A673 (cell line): ENCODE results near the gene SLC47A2. TPM values are rescaled to one million over a fixed set of nuclear protein-coding genes. Genes with fewer than 3 reads are reported as not detected.

Experiments
- BruUV-seq: library from RNA; stranded (reverse); fragments of 400-500 nt; replicated peaks from 2 replicates; lab custom pipeline; 2021; lab: Mats Ljungman, UMichigan
- CTCF ChIA-PET: fragments of 300-600 bp; sonication (Branson Sonifier 250); formaldehyde crosslinking; loops from one replicate; lab custom pipeline; 2022; ENCODE audit warnings: antibody characterized with exemption; lab: Charles Lee
- POLR2A ChIA-PET: fragments of 300-600 bp; sonication (Branson Sonifier 250); formaldehyde crosslinking; loops from one replicate; lab custom pipeline; 2022; ENCODE audit warnings: antibody characterized with exemption; ENCODE audit not compliant: low non-redundant PET; lab: Charles Lee
- DNase-seq: peaks from one replicate; pipeline ENCODE4 v3.0.0-alpha.2; 2015; ENCODE audit warnings: low spot score
- H3K27ac ChIP-seq: fragments of 200-600 bp; sonication (generic); 2 replicates; pipeline ENCODE4 v1.5.1; 2016; ENCODE audit warnings: mixed run types, low read depth, mild to moderate bottlenecking, mixed read lengths, antibody characterized with exemption, low read length; ENCODE audit not compliant: poor library complexity, severe bottlenecking
- H3K27me3 ChIP-seq: fragments of 200-600 bp; sonication (generic); replicated peaks from 2 replicates; pipeline ENCODE4 v1.6.1; 2017; ENCODE audit warnings: mixed run types, low read depth, mild to moderate bottlenecking, mixed read lengths, antibody characterized with exemption, low read length; ENCODE audit not compliant: insufficient read depth, poor library complexity
- H3K36me3 ChIP-seq: fragments of 200-600 bp; sonication (generic); 2 replicates; pipeline ENCODE4 v1.6.1; 2016; ENCODE audit warnings: mixed run types, mild to moderate bottlenecking, mixed read lengths, antibody characterized with exemption, low read length; ENCODE audit not compliant: insufficient read depth, poor library complexity, severe bottlenecking
- H3K4me1 ChIP-seq: fragments of 200-600 bp; sonication (generic); 2 replicates; pipeline ENCODE4 v1.6.1; 2017; ENCODE audit warnings: mixed run types, mild to moderate bottlenecking, mixed read lengths, antibody characterized with exemption, low read length; ENCODE audit not compliant: insufficient read depth, poor library complexity, severe bottlenecking
- H3K4me3 ChIP-seq: fragments of 200-600 bp; sonication (generic); 2 replicates; pipeline ENCODE4 v1.5.1; 2016; ENCODE audit warnings: low read depth, mixed run types, mild to moderate bottlenecking, mixed read lengths, low read length; ENCODE audit not compliant: poor library complexity, severe bottlenecking
- H3K9me3 ChIP-seq: fragments of 200-600 bp; sonication (generic); 2 replicates; pipeline ENCODE4 v1.6.1; 2016; ENCODE audit warnings: mixed run types, low read depth, mild to moderate bottlenecking, mixed read lengths, antibody characterized with exemption, low read length; ENCODE audit not compliant: poor library complexity, severe bottlenecking
- CTCF ChIP-seq: fragments of 300-800, 200-600 bp; sonication (generic); conservative IDR thresholded peaks from 2 replicates; pipeline ENCODE4 v1.5.1; 2017; ENCODE audit warnings: low read depth, mild to moderate bottlenecking, antibody characterized with exemption, low read length, moderate library complexity, mixed read lengths
- EZH2 ChIP-seq: fragments of 200-600 bp; sonication (generic); IDR thresholded peaks from 2 replicates; pipeline ENCODE4 v1.6.1; 2017; ENCODE audit warnings: borderline replicate concordance, low read depth, mild to moderate bottlenecking, mixed read lengths, antibody characterized with exemption, low read length; ENCODE audit not compliant: poor library complexity, severe bottlenecking
- intact Hi-C: fragments of 100-400 bp; cut with micrococcal nuclease; formaldehyde crosslinking; loops from one replicate; pipeline ENCODE4 v1.10.0; 2022; ENCODE audit not compliant: unreplicated experiment
- total RNA-seq: library from RNA; stranded (reverse); gene quantifications from 2 replicates; pipeline ENCODE4 v1.2.3, GENCODE V29; 2021

The SLC47A2 gene
- total RNA-seq, 1 experiment from 2014 or later, result not detected

GRCh38 chr17:19656336-19656735 is 60.0 kb downstream of the SLC47A2 start:
- Histone ChIP-seq H3K4me1 (peaks cover 11% of the 10 kb centered on the region), H3K9me3 (peaks cover 2% of the 10 kb centered on the region), H3K27ac (no peak overlapping the region), H3K4me3 (no peak overlapping the region), H3K36me3 (peaks cover 40% of the 10 kb centered on the region), H3K27me3 (no peaks in the 10 kb centered on the region)
- BruUV-seq, result no TSS peak
- POLR2A ChIA-PET, result interaction anchor here (0.6 kb wide), 1 partner anchor 198 kb away, joined by 3 read pairs; no protein-coding TSS in a partner anchor
- CTCF ChIA-PET, result no interaction called here
- intact Hi-C loops, result no loop called here
- no peak for TF ChIP-seq CTCF
- no peak for TF ChIP-seq EZH2
- DNase-seq, result no peak

- ChIA-PET CTCF (interaction anchor here (0.5 kb wide), 1 partner anchor 8 kb away, joined by 7 read pairs; no protein-coding TSS in a partner anchor), POLR2A (no interaction called here)
- intact Hi-C loops, result no loop called here
These were observed 61.5 kb downstream of the SLC47A2 start for GRCh38 chr17:19654896-19655295.

GRCh38 chr17:19654342-19654886 is 62.0 kb downstream of the SLC47A2 start:
- ChIA-PET CTCF (interaction anchor here (0.5 kb wide), 1 partner anchor 8 kb away, joined by 7 read pairs; no protein-coding TSS in a partner anchor), POLR2A (no interaction called here)
- intact Hi-C loops, result no loop called here
- Histone ChIP-seq H3K36me3 (peaks cover 40% of the 10 kb centered on the region), H3K4me3 (no peak overlapping the region), H3K4me1 (peaks cover 19% of the 10 kb centered on the region), H3K9me3 (peaks cover 2% of the 10 kb centered on the region), H3K27me3 (no peaks in the 10 kb centered on the region), H3K27ac (no peak overlapping the region)
- no TSS peak for BruUV-seq
- no peak for DNase-seq
- TF ChIP-seq CTCF (no peak), EZH2 (no peak)

More at GRCh38 chr17:19654896-19655295, 61.5 kb downstream of the SLC47A2 start:
- H3K4me1 ChIP-seq, result peaks cover 19% of the 10 kb centered on the region
- H3K27me3 ChIP-seq, result no peaks in the 10 kb centered on the region
- no TSS peak for BruUV-seq
- H3K4me3 ChIP-seq, result no peak overlapping the region
- H3K9me3 ChIP-seq, result peaks cover 2% of the 10 kb centered on the region
- DNase-seq, result no peak
- peaks cover 40% of the 10 kb centered on the region for H3K36me3 ChIP-seq
- H3K27ac ChIP-seq, result no peak overlapping the region
- TF ChIP-seq EZH2 (no peak), CTCF (no peak)
